BLaER1 (cell line): ENCODE measurements around the gene CTDSP2.
"Not testable (repeated sequence)": the region's sequence is repeated elsewhere in the genome, so short reads cannot be mapped to it uniquely, and the experiment has no call there.

ENCODE experiments used
- H3K27ac ChIP-seq: shearing (Covaris generic); formaldehyde crosslinking; 2 replicates; pipeline ENCODE4 v1.8.1; 2022
- H3K27me3 ChIP-seq: shearing (Covaris generic); formaldehyde crosslinking; 2 replicates; pipeline ENCODE4 v1.8.1; 2022
- H3K36me3 ChIP-seq: shearing (Covaris generic); formaldehyde crosslinking; 2 replicates; pipeline ENCODE4 v1.8.1; 2022
- H3K4me1 ChIP-seq: shearing (Covaris generic); formaldehyde crosslinking; 2 replicates; pipeline ENCODE4 v1.8.1; 2022
- H3K4me2 ChIP-seq: shearing (Covaris generic); formaldehyde crosslinking; 2 replicates; pipeline ENCODE4 v1.8.1; 2022
- H3K4me3 ChIP-seq: shearing (Covaris generic); formaldehyde crosslinking; 2 replicates; pipeline ENCODE4 v1.8.1; 2022
- H3K9ac ChIP-seq: shearing (Covaris generic); formaldehyde crosslinking; 2 replicates; pipeline ENCODE4 v1.8.1; 2022
- H3K9me3 ChIP-seq: shearing (Covaris generic); formaldehyde crosslinking; 2 replicates; pipeline ENCODE4 v1.8.1; 2022
- H4K20me1 ChIP-seq: shearing (Covaris generic); formaldehyde crosslinking; 2 replicates; pipeline ENCODE4 v1.8.1; 2022
- Cebpa-rat ChIP-seq: shearing (Covaris generic); IDR thresholded peaks from 2 replicates; pipeline ENCODE4 v1.8.1; 2022

The CTDSP2 gene

GRCh38 chr12:57890191-57891115, 43.9 kb upstream of the CTDSP2 start:
- Histone ChIP-seq H3K4me1 (peaks cover 16% of the 10 kb centered on the region), H3K4me2 (peak overlapping the region; percentile 17; the same call in 1 of the 2 replicates), H3K9ac (no peak overlapping the region), H4K20me1 (peaks cover 8% of the 10 kb centered on the region; the same call in 1 of the 2 replicates), H3K4me3 (no peak overlapping the region), H3K36me3 (no peaks in the 10 kb centered on the region), H3K9me3 (0 out of 2 replicates have a peak, but pooled peaks cover 3% of the 10 kb centered on the region), H3K27ac (no peak overlapping the region), H3K27me3 (peaks cover 25% of the 10 kb centered on the region)
- TF ChIP-seq Cebpa-rat: no peak

GRCh38 chr12:57889500-57889989, 43.0 kb upstream of the CTDSP2 start:
- no peaks in the 10 kb centered on the region for H3K36me3 ChIP-seq
- H3K4me3 ChIP-seq: no peak overlapping the region
- no peaks in the 10 kb centered on the region for H4K20me1 ChIP-seq
- no peak overlapping the region for H3K9ac ChIP-seq
- no peak overlapping the region for H3K27ac ChIP-seq
- TF ChIP-seq Cebpa-rat: no peak
- H3K4me1 ChIP-seq: peaks cover 16% of the 10 kb centered on the region
- peak overlapping the region; percentile 17; the same call in 1 of the 2 replicates for H3K4me2 ChIP-seq
- H3K9me3 ChIP-seq: peaks cover 11% of the 10 kb centered on the region
- peaks cover 16% of the 10 kb centered on the region for H3K27me3 ChIP-seq

GRCh38 chr12:57888409-57889157, 42.1 kb upstream of the CTDSP2 start:
- 0 out of 2 replicates have a peak overlapping the region, but pooled peaks have one; percentile 12 for H3K4me2 ChIP-seq
- H3K27ac ChIP-seq: no peak overlapping the region
- H3K4me1 ChIP-seq: peaks cover 16% of the 10 kb centered on the region
- peaks cover 6% of the 10 kb centered on the region for H3K27me3 ChIP-seq
- H3K9me3 ChIP-seq: peaks cover 11% of the 10 kb centered on the region
- no peak for TF ChIP-seq Cebpa-rat
- H3K9ac ChIP-seq: no peak overlapping the region
- H3K4me3 ChIP-seq: no peak overlapping the region
- no peaks in the 10 kb centered on the region for H3K36me3 ChIP-seq
- no peaks in the 10 kb centered on the region for H4K20me1 ChIP-seq

GRCh38 chr12:57887631-57888408, 41.3 kb upstream of the CTDSP2 start:
- Histone ChIP-seq H3K27ac (no peak overlapping the region), H3K4me2 (0 out of 2 replicates have a peak overlapping the region, but pooled peaks have one; percentile 12), H3K9me3 (peaks cover 11% of the 10 kb centered on the region), H3K4me1 (peaks cover 16% of the 10 kb centered on the region), H3K4me3 (no peak overlapping the region), H4K20me1 (no peaks in the 10 kb centered on the region), H3K27me3 (no peaks in the 10 kb centered on the region), H3K36me3 (no peaks in the 10 kb centered on the region), H3K9ac (no peak overlapping the region)
- TF ChIP-seq Cebpa-rat: no peak

GRCh38 chr12:57886964-57887363, 40.4 kb upstream of the CTDSP2 start:
- H3K4me2 ChIP-seq, H3K9ac ChIP-seq, H3K36me3 ChIP-seq, H4K20me1 ChIP-seq, H3K27me3 ChIP-seq, H3K4me3 ChIP-seq, H3K27ac ChIP-seq: not testable (repeated sequence)
- peaks cover 16% of the 10 kb centered on the region for H3K4me1 ChIP-seq
- H3K9me3 ChIP-seq: peaks cover 11% of the 10 kb centered on the region

- Histone ChIP-seq H3K36me3 (no peaks in the 10 kb centered on the region), H3K27ac (no peak overlapping the region), H3K9me3 (peaks cover 11% of the 10 kb centered on the region), H3K4me1 (peaks cover 16% of the 10 kb centered on the region), H3K9ac (no peak overlapping the region), H3K27me3 (no peaks in the 10 kb centered on the region), H3K4me3 (no peak overlapping the region), H4K20me1 (no peaks in the 10 kb centered on the region), H3K4me2 (no peak overlapping the region)
- no peak for TF ChIP-seq Cebpa-rat
Measured at GRCh38 chr12:57886542-57886941, 40.0 kb upstream of the CTDSP2 start.

- H3K27ac ChIP-seq: no peak overlapping the region
- peaks cover 11% of the 10 kb centered on the region for H3K9me3 ChIP-seq
- no peak overlapping the region for H3K4me3 ChIP-seq
- H3K4me1 ChIP-seq: peaks cover 15% of the 10 kb centered on the region
- no peak overlapping the region for H3K4me2 ChIP-seq
- no peaks in the 10 kb centered on the region for H3K27me3 ChIP-seq
- no peak overlapping the region for H3K9ac ChIP-seq
- no peak for TF ChIP-seq Cebpa-rat
- no peaks in the 10 kb centered on the region for H4K20me1 ChIP-seq
- H3K36me3 ChIP-seq: no peaks in the 10 kb centered on the region
Measured at GRCh38 chr12:57885207-57885606, 38.7 kb upstream of the CTDSP2 start.

- no peak for TF ChIP-seq Cebpa-rat
- H3K27ac ChIP-seq: no peak overlapping the region
- no peaks in the 10 kb centered on the region for H4K20me1 ChIP-seq
- H3K9me3 ChIP-seq: peaks cover 11% of the 10 kb centered on the region
- no peak overlapping the region for H3K4me2 ChIP-seq
- H3K36me3 ChIP-seq: no peaks in the 10 kb centered on the region
- no peak overlapping the region for H3K9ac ChIP-seq
- H3K4me1 ChIP-seq: peaks cover 9% of the 10 kb centered on the region; the same call in 1 of the 2 replicates
- no peaks in the 10 kb centered on the region for H3K27me3 ChIP-seq
- H3K4me3 ChIP-seq: no peak overlapping the region
Measured at GRCh38 chr12:57883700-57884099, 37.2 kb upstream of the CTDSP2 start.

GRCh38 chr12:57883057-57883456, 36.5 kb upstream of the CTDSP2 start:
- Histone ChIP-seq H3K4me2 (no peak overlapping the region), H3K27me3 (no peaks in the 10 kb centered on the region), H3K9me3 (peaks cover 11% of the 10 kb centered on the region), H3K9ac (no peak overlapping the region), H4K20me1 (no peaks in the 10 kb centered on the region), H3K27ac (no peak overlapping the region), H3K36me3 (no peaks in the 10 kb centered on the region), H3K4me3 (no peak overlapping the region), H3K4me1 (peaks cover 3% of the 10 kb centered on the region; the same call in 1 of the 2 replicates)
- no peak for TF ChIP-seq Cebpa-rat
